Stimulated activated CD8-positive, alpha-beta memory T cell treated with anti-CD3 and anti-CD28 coated beads, Interleukin-4, amount 100 ng/mL, for 24 hours (primary cell): ENCODE results near the gene RPL38.

ENCODE experiments used
- DNase-seq: peaks from one replicate; pipeline ENCODE4 v3.0.0-alpha.2; 2020; ENCODE audit warnings: low read depth

RPL38 gene

DNA sequence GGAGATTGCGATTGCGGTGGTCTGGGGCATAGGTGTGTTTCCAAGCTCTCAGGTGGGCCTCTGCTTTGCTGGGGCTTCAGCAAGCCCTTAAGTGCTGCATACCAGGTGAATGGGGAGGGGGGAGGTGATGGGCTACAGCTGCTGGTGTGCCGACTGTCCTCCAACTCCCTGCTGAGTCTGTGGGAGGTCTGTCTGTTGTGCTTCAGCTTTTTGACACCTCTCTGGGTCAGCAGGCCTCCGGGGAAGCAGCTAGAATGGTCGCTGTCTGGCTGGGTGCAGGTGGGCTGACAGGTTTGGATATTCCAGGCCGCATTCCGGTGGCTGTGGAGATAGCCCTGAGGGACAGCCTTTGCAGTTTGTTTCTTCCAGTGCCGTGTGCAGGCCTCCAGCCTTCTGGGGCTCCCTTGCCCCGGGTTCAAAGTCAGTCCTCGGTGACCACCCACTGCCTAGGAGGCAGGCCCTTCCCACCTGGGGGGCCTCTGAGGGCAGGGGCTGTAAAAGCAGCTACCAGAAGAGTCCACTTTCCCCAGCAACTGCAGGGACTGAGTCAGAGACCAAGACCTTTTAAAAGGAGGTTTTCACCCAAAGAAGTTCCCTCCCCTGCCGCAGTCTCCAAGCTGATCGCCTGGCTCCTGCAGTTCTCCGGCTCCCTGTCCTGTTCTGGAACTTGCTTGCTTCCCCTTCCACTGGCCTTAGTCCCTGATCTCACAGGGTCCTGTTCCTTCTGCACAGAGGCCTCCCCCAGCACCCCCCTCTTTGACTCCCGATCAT, 7.8 kb downstream of the RPL38 start:
- DNase-seq: no peak

DNA sequence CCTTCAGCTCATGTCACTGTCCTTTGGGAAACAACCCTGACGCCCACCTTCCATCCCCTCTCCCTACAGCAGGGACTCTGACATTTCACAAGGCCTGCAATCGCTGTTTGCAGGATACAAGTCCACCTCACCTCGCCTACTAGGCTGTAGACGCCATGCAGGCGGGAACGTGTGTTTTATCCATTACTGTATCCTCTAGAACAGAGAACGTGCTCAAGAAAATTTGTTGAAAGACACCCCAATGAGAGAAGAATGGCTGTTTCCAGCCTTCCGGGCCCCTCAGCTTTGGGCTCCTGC, 8.4 kb downstream of the RPL38 start:
- no peak for DNase-seq

DNA sequence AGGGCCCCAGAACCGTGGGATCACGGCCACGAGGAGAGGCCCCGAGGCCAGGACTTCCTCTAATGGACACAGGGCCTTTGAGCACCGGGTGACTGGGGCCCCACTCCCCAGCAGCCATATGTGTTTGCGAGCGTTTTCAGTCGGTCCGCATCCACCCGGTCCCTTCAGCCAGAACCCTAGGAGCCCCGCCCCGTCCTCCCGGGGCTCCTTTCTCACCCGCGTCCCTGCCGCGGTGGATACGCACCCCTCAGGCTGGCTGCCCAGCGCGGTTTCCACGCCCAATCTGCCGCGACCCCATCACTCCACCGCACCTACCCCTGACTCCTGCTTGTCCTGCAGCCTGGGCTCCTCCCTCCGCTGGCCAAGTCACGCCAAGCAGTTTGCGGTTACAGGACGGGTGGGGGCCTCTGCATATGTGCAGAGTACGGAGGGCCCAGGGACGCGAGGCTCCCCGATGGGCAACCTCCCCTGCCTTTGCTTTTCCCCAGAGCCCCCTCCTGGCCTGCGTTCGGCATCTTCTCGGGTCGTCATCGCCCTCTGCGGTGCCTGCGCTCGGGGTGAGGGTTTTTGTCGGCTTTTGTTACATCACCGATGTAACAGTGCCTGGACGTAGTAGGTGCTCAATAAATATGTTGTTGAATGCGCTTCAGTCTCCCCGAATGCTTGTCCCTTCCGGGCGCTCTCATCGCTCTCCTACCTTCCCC, 8.9 kb downstream of the RPL38 start:
- no peak for DNase-seq

DNA sequence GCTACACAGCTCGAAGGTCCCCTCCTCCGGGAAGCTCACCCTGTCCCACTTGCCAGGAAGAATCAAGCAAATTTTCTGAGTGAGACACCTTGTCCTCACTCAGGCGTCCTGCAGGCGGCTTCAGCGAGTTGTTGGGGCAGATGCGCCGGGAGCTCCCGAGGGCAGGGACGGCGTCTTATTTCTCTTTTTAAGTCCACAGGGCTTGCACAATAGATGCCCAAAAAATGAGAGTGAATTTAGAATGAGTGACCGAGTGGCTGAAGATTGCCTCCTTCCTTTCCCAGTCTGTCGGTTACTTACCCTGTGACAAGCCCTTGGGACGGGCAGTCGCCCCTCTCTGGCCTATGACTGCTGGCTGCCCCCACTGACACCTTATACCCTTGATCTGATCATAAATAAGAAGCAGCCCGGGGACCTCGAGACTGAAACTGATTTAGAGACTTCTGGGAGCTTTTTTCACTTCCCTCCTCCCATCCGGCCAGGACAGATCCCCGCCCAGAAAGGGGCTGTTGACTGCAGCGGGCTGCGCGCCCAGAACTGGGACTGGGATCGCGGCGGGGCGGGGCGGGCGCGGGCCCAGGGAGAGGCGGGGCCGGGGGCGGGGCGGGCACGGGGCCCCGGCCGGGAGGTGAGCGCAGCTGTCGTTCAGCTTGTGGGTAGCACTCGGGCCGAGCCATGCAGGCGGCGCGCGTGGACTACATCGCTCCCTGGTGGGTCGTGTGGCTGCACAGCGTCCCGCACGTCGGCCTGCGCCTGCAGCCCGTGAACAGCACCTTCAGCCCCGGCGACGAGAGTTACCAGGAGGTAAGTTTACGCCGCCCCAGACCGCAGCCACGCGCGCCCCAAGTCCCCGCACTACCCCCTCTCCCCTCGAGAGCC, 9.7 kb downstream of the RPL38 start, which contains the start of gene TTYH2:
TTYH2 (plus strand) TSS at position 659 of the 879 bp plus-strand sequence; CDS start at position 676, 17 bp downstream.
- peak; percentile 61 for DNase-seq

DNA sequence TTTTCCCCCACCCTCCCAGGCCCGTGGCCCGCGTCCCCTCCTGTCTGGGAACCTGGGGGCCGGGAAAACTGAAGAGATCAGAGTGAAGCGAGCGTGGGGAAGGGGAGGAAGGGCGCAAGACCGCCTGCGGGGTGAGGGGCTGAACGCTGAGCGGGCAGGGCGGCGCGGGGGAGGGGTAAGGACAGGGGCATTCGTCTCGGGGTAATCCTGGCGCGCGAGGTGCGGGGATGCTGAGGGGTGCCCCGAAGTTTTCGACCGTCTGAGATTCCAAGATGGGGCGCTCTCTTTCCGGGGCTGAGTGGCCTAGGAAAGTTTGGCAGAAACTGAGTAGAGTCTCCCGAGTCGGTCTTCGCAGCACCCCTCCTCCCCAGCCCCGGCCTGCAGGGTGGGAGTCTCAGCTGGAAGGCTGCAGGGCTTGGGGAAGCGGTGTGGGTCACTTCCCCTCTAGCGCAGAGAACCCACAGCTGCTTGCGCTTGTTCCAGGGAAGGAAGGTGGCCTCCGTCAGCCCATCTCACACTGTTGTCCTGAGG, 10.4 kb downstream of the RPL38 start:
- DNase-seq: no peak

DNA sequence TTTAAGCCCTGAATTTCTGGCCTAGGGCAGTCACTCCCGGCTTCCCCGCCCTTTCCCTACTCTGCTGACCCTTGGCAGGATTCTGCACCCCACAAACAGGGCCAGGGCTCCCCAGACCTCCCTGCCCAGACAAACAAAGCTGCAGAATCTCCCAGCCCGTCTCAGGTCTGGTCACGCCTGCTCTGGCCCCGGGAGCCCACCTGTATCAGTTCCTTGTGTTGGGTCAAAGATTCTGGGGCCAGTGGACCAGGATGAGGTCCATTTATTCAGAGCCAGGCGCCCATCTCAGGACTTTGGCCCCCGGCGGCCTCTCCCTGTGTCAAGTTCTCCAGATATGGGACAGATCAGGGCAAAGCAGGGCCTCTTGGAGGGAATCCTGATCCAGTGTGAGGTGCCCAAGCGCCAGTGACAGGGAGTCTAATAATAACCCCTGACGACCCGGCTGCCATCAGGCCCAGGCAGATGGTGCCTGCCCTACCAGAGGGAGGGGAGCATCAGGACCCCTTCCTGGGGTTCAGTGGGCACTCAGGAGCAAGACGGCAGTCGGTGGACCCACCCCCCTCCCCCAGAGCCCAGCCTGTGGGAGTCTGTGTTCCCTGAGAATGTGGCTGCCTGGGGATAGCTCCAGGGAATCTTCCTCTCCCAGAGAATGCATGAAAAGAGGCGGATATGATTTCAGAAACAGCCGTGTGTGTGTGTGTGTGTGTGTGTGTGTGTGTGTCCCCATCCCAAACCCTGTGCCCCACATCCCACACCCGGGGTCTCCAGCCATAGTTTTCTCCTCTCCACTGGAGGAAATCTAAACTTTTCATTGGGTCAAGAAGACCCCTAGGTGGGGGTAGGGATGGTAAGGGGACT, 11.2 kb downstream of the RPL38 start:
- no peak for DNase-seq

DNA sequence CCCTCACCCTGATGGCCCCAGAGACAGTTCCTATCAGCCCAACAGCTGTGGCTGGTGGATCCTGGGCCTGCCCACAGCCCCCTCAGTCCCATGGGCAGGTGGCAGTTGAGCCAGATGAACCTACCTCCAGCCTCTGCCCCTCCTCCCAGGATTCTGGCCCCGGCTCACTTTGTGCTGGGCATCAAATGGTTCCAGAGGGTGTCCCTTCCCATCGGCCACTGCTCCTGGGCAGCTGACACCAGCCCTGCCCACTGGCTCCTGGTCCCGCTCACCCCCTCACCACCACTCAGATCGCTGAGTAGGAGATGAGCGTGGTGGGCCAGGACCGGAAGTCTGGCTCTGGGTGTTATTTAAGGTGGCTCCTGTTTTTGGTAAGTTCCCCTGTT, 11.9 kb downstream of the RPL38 start:
- DNase-seq: no peak

DNA sequence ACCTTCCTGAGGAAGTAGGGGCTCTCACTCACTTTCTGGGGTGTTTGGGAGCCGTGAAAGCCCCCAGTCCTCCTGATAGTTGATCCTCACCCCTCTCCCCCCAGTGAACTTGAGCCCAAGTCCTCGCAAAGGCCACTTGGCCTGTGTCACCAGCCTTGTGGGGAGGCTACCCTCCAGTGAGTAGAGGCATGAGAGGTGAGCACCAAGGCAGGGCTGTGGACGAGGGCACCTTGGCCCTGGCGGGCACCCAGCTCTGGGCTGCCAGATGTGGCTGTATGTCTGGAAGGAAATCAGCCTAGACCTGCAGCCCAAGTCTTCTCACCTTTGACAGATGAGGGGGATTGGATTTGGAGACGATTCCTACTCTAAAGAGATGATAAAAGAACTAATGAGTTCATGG, 13.0 kb downstream of the RPL38 start:
- DNase-seq: no peak

DNA sequence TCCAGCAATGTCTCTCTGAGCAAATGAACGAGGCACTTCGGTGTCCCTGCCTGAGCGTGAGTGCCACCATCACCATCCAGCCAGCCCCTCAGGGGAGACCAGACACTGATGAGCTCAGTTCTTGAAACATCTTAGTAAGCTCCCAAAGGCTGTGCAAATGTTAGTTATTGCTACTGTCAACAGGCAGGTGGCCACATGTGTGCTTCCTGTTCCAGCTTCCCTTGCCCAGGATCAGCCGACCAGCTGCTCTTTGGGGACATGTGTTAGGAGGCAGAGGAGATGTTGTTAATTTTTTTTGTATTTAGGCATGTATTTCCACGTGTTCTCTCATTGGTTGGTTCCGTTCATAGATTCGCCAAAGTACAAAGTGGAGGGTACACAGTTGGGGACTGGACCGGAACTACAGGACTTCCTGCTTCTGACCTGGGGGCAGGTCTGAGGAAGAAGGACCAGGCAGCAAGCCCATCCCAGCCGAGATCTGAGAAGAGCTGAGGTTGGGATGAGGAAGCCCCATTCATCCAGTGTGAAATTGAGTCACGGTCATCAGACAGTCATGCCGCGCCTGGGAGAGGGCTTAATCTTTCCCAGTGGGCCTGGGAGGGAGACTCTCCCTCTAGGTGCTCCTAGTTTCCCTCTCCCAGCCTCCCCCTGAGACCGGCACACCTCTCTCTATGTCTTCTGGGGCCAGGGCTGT, 13.7 kb downstream of the RPL38 start:
- no peak for DNase-seq

DNA sequence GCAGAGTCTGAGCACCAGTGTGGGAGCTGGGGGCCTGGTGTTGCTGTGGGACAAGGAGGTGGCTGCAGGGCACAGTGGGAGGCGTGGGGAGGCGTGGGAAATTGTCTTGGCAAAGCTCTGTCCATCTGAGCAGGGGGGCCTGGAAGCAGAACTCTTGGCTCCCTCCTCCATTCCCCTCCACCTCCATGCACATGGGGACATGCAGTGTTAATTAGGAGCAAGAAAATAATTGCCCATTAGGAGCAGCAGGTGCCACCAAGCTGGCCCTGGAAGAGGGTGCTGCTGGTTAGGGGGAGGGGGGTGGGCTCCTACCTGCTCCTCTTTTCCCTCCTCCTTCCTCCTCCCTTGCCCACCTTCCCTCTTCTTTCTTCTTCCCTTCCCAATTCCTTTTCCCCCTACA, 14.4 kb downstream of the RPL38 start:
- no peak for DNase-seq

DNA sequence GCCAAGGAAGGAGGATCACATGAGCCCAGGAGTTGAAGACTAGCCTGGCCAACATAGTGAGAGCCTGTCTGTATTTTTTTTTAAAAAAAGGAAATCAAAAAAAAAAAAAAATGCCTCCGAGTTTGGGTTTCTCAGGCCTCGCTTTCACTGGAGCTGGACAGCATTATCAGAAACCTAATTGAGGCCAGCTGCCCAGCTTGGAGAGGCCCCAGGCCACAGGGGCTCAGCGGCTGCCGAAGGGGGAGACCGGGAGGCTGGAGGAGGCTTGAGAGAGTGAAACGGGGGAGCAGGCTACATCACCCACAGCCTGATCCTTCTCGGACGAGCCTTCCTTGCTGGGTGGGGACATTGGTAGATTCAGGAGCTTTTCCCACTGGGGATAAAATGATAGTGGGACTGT, 15.0 kb downstream of the RPL38 start:
- DNase-seq: no peak

DNA sequence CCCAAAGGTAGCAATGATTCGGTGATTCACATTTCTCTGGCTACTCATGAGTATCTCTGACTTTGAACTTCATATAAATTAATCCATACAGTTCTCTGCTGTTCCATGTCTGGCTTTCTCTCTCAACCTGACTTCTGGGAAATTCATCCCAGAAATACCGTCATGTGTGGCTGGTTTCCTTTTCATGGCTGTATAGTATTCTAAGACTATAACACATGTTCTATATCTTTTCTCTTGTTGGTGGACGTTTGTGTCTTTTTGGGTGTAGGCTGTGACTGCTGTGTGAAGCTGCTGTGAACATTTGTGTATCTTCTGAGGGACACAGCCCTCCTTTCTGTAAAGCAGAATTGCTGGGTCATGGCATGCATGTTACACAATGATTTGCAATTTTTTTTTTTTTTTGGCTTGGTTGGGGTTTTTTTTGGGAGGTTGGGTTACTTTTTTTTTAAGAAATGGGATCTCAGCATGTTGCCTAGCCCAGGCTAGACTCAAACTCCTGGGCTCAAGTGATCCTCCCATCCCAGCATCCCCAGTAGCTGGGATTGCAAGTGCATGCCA, 16.2 kb downstream of the RPL38 start:
- DNase-seq: no peak

DNA sequence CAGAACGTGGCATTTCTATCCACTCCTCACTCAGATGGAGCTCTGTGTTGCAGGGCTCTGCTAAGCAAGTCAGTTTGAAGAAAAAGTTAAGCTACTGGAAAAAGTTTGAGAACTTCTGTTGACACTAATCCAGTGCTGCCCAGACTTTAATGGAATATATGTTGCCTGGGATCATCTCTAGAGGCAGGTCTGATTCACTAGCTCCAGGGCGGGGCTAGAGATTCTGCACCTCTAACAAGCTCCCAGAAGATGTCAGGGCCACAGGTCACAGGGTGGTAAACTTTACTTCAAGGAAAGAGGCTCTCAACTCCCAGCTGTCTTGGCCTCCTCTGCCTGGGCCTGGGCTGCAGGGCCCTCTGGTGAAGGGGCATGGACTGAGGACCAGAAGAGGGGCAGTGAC, 16.7 kb downstream of the RPL38 start:
- DNase-seq: no peak

DNA sequence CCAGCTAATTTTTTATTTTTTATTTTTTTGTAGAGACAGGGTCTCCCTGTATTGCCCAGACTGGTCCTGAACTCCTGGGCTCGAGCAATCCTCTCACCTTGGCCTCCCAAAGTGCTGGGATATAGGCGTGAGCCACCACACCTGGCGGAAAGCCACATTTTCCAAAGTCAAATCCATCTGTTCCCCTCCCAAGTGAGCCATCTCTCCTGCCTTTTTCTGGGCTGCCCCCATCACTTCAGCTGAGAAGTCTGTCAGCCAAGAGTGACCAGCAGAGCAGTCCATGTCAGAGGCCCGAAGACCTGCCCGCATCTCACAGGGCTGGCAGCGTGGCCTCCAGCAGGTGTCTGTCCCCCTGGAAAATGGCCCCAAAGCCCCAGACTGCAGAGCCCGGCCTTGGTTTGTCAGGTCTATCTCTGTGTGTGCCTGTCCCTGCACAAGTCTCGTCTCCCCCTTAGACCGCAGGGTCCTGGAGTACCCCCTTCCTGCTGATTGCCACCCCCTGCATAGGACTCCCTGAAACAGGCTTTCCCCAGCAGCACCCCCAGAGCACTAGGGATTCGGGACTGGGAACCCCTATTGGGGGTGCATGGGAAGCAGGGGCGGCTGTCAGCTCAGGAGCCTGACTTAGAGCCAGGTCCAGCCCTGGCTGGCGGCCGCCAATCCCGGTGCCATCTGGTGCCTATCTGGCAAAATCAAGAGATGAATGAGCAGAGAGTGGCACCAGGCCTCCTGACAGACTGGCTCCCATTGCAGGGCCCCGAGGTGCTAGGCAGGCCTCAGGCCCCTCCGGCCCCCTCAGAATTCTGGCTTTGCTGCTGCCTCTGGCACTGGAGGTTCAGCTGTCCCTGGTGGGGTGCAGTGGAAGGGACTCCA, 17.7 kb downstream of the RPL38 start:
- no peak for DNase-seq

DNA sequence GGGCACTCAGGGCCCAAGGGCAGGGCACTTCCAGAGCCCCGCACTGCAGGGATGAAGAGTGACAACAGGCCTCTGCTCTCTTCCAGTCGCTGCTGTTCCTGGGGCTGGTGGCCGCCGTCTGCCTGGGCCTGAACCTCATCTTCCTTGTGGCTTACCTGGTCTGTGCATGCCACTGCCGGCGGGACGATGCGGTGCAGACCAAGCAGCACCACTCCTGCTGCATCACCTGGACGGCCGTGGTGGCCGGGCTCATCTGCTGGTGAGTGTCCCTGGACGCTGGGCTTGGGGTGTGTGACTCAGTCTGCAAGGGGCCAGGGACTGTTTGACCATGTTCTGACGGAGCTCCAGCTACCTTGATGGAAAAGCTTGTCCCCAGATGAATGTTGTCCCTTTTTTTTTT, 18.9 kb downstream of the RPL38 start:
- no peak for DNase-seq

DNA sequence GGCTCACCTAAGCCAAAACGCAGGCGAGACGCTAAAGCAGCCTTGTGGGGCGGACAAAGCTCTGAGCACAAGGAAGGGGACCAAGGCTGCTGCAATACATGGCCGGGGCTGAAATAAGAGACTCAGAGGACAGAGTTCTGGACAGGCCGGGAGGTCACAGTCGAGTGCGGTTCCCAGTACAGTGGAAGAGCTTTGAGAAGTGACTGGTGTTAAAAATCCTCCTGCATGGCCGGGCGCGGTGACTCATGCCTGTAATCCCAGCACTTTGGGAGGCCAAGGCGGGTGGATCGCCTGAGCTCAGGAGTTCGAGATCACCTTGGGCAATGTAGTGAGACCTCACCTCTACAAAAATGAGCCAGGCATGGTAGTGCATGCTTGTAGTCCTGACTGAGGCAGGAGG, 20.4 kb downstream of the RPL38 start:
- no peak for DNase-seq

DNA sequence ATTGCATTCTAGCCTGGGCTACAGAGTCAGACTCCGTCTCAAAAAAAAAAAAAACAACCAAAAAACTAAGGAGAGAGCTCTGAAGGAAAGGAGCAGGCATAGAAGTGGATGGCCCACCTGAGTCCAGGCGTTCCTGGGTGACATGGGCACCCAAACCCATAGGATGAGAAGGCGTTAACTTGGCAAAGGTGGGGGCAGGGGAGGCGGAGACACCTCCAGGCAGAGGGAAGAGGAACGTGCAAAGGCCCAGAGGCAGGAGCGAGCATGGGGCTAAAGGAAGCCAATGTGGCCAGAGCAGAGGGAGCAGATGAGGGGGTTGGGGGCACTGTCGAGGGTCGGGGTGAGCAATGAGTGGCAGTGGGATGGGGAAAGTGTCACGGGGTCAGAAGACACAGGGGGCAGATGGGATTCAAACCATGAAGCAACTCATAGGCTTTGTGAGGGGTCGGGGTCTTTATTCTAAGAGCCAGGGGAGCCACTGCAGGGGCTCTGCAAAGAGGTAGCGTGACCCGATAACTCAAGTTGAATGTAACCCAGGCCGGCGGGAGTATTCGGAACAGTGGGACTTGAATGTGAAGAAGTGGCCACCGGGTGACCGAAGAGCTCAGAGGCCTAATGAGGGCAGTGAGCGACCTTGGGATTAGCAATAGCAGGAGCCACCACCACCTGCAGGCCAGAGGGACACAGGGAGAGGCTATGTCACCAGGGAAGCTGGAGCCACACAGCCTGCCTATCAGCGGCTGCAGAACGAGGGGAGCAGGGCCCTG, 21.7 kb downstream of the RPL38 start:
- no peak for DNase-seq

DNA sequence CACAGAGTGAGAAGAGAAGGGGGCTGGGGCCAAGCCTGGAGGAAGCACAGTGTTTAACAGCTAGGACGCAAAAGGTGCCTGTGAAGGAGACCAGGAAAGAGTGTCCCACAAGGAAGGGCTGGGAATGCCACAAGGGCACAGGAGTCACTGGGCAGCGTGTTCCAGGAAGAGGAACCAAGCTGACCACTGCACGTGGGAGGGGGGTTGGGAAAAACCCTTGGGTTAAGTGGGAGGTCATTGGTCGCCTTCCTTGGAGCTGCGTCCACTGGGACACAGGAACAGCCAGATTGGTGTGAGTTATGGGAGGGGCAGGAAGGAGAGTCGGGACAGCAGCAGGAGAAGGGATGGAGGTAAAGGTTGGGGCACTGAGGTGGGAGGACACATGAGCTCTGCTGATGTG, 22.8 kb downstream of the RPL38 start:
- no peak for DNase-seq
